SJCRH30 (cell line): Measurements from ENCODE around the gene DNAJC5G. TPM values are rescaled to one million over a fixed set of nuclear protein-coding genes. Genes with fewer than 3 reads are reported as not detected.
A peak's percentile ranks its signal among the peaks of the same experiment; 100 is the strongest.

Experiments used
- DNase-seq, 2 experiments: peaks; one replicate each; pipeline ENCODE4 v3.0.0-alpha.2; 2015 to 2020
- H3K27ac ChIP-seq: fragments of 250-450 bp; sonication (Bioruptor Pico); 2 replicates; pipeline ENCODE4 v1.5.1; 2020; ENCODE audit warnings: mild to moderate bottlenecking, moderate library complexity
- H3K27me3 ChIP-seq: fragments of 250-450 bp; sonication (Bioruptor Pico); 2 replicates; pipeline ENCODE4 v1.5.1; 2020; ENCODE audit warnings: mild to moderate bottlenecking, moderate library complexity
- H3K36me3 ChIP-seq: fragments of 250-450 bp; sonication (Bioruptor Pico); 2 replicates; pipeline ENCODE4 v1.5.1; 2020; ENCODE audit warnings: mild to moderate bottlenecking, moderate library complexity
- H3K4me1 ChIP-seq: fragments of 250-450 bp; sonication (Bioruptor Pico); 2 replicates; pipeline ENCODE4 v1.5.1; 2020; ENCODE audit warnings: mild to moderate bottlenecking, moderate library complexity
- H3K4me3 ChIP-seq: fragments of 250-450 bp; sonication (Bioruptor Pico); 2 replicates; pipeline ENCODE4 v1.5.1; 2020; ENCODE audit warnings: mild to moderate bottlenecking, moderate library complexity
- H3K9me3 ChIP-seq: fragments of 250-450 bp; sonication (Bioruptor Pico); replicated peaks from 2 replicates; pipeline ENCODE4 v1.5.1; 2020; ENCODE audit warnings: mild to moderate bottlenecking, moderate library complexity
- total RNA-seq: library from RNA; depleted of rRNA; stranded (reverse); fragments of >200 nt; shearing (Covaris generic); gene quantifications from 2 replicates; pipeline ENCODE4 v1.2.3, GENCODE V29; 2014; rRNA removed

DNAJC5G gene
- total RNA-seq, 1 experiment from 2014 or later: not detected

GRCh38 chr2:27322301-27322765 is 47.1 kb downstream of the DNAJC5G start:
- DNase-seq: peak in 1 of 2 experiments; percentile 26
- peak overlapping the region; percentile 88 for H3K4me3 ChIP-seq
- H3K36me3 ChIP-seq: peaks cover 15% of the 10 kb centered on the region
- no peaks in the 10 kb centered on the region for H3K27me3 ChIP-seq
- peak overlapping the region; percentile 89 for H3K27ac ChIP-seq
- no peaks in the 10 kb centered on the region for H3K9me3 ChIP-seq
- peaks cover 19% of the 10 kb centered on the region; the same call in 1 of the 2 replicates for H3K4me1 ChIP-seq

GRCh38 chr2:27322766-27323595 is 47.7 kb downstream of the DNAJC5G start, which contains the start of gene MPV17:
Gene MPV17, minus strand, starts transcription at chr2:27323097. Its CDS starts 580 bp downstream, at chr2:27322517.
- peak; percentile 95 to 96 for DNase-seq
- Histone ChIP-seq H3K9me3 (no peaks in the 10 kb centered on the region), H3K36me3 (peaks cover 18% of the 10 kb centered on the region), H3K27me3 (no peaks in the 10 kb centered on the region), H3K4me3 (peak within 1 kb of the TSS; percentile 88), H3K4me1 (peaks cover 19% of the 10 kb centered on the region; the same call in 1 of the 2 replicates), H3K27ac (peak within 1 kb of the TSS; percentile 89)

GRCh38 chr2:27323596-27324285 is 48.5 kb downstream of the DNAJC5G start:
- Histone ChIP-seq H3K4me3 (peak overlapping the region; percentile 88), H3K4me1 (peaks cover 19% of the 10 kb centered on the region; the same call in 1 of the 2 replicates), H3K36me3 (peaks cover 25% of the 10 kb centered on the region), H3K27me3 (no peaks in the 10 kb centered on the region), H3K27ac (peak overlapping the region; percentile 89), H3K9me3 (no peaks in the 10 kb centered on the region)
- DNase-seq: no peak

GRCh38 chr2:27324720-27325119 is 49.5 kb downstream of the DNAJC5G start:
- Histone ChIP-seq H3K9me3 (no peaks in the 10 kb centered on the region), H3K27me3 (no peaks in the 10 kb centered on the region), H3K4me3 (no peak overlapping the region), H3K27ac (no peak overlapping the region), H3K36me3 (peaks cover 35% of the 10 kb centered on the region), H3K4me1 (peaks cover 19% of the 10 kb centered on the region; the same call in 1 of the 2 replicates)
- DNase-seq: no peak

Other genes starting within 250 kb of the DNAJC5G start
- gene TMEM214, start 242.5 kb upstream of the DNAJC5G start, total RNA-seq: 38.0 and 45.2 TPM in 2 replicates
- gene AGBL5, start 223.8 kb upstream of the DNAJC5G start, total RNA-seq: 71.4 and 72.4 TPM in 2 replicates
- gene OST4, start 203.8 kb upstream of the DNAJC5G start, total RNA-seq: 349 and 357 TPM in 2 replicates
- gene EMILIN1, start 196.8 kb upstream of the DNAJC5G start, total RNA-seq: 80.5 and 87.7 TPM in 2 replicates
- gene KHK, start 188.7 kb upstream of the DNAJC5G start, total RNA-seq: 0.30 and 0.63 TPM in 2 replicates
- gene CGREF1, start 156.3 kb upstream of the DNAJC5G start, total RNA-seq: 0.08 TPM in 1 of 2 replicates, not detected in the other
- not detected in 2 replicates for gene ABHD1, start 151.6 kb upstream of the DNAJC5G start, total RNA-seq
- gene PREB, start 140.8 kb upstream of the DNAJC5G start, total RNA-seq: 62.3 and 64.8 TPM in 2 replicates
- not detected in 2 replicates for gene PRR30, start 136.0 kb upstream of the DNAJC5G start, total RNA-seq
- not detected in 2 replicates for gene TCF23, start 126.4 kb upstream of the DNAJC5G start, total RNA-seq
- 172 and 182 TPM in 2 replicates for gene ATRAID, start 63.4 kb upstream of the DNAJC5G start, total RNA-seq
- gene SLC5A6, start 63.2 kb upstream of the DNAJC5G start, total RNA-seq: 74.3 and 95.9 TPM in 2 replicates
- 57.8 and 61.4 TPM in 2 replicates for gene CAD, start 58.1 kb upstream of the DNAJC5G start, total RNA-seq
- 4.4 and 4.9 TPM in 2 replicates for gene SLC30A3, start 12.4 kb upstream of the DNAJC5G start, total RNA-seq
- gene TRIM54, start 7.0 kb downstream of the DNAJC5G start, total RNA-seq: 0.23 and 0.34 TPM in 2 replicates
- 0.32 and 1.6 TPM in 2 replicates for gene UCN, start 33.0 kb downstream of the DNAJC5G start, total RNA-seq
- 74.2 and 76.6 TPM in 2 replicates for gene MPV17, start 47.7 kb downstream of the DNAJC5G start, total RNA-seq
- gene GTF3C2, start 81.3 kb downstream of the DNAJC5G start, total RNA-seq: 86.8 and 89.4 TPM in 2 replicates
- 50.9 and 59.5 TPM in 2 replicates for gene EIF2B4, start 94.9 kb downstream of the DNAJC5G start, total RNA-seq
- 117 and 120 TPM in 2 replicates for gene SNX17, start 95.2 kb downstream of the DNAJC5G start, total RNA-seq
- 13.8 and 14.2 TPM in 2 replicates for gene ZNF513, start 105.3 kb downstream of the DNAJC5G start, total RNA-seq
- 160 and 163 TPM in 2 replicates for gene PPM1G, start 134.2 kb downstream of the DNAJC5G start, total RNA-seq
- gene NRBP1, start 153.2 kb downstream of the DNAJC5G start, total RNA-seq: 153 and 156 TPM in 2 replicates
- 0.24 and 1.2 TPM in 2 replicates for gene KRTCAP3, start 166.9 kb downstream of the DNAJC5G start, total RNA-seq
- 8.8 and 11.3 TPM in 2 replicates for gene IFT172, start 214.3 kb downstream of the DNAJC5G start, total RNA-seq
- 0.91 and 1.3 TPM in 2 replicates for gene FNDC4, start 219.8 kb downstream of the DNAJC5G start, total RNA-seq
- gene GCKR, start 221.4 kb downstream of the DNAJC5G start, total RNA-seq: not detected in 2 replicates